GM12873 (cell line): ENCODE results near the gene PDZD2.

Experiments
- CTCF ChIP-seq: IDR thresholded peaks from 2 replicates; pipeline ENCODE4 v1.5.1; 2012; ENCODE audit warnings: low read depth, mild to moderate bottlenecking, moderate library complexity, low read length, control low read depth; ENCODE audit not compliant: insufficient read depth; ENCODE audit errors: missing control alignments

The PDZD2 gene

GRCh38 chr5:31754358-31754704 lies 115.4 kb downstream of the PDZD2 start:
- TF ChIP-seq CTCF, result no peak

- TF ChIP-seq CTCF, result no peak
Observed at GRCh38 chr5:31754741-31755675, 116.1 kb downstream of the PDZD2 start.

- no peak for TF ChIP-seq CTCF
Observed at GRCh38 chr5:31755676-31756230, 116.8 kb downstream of the PDZD2 start.

GRCh38 chr5:31757806-31758205 lies 118.9 kb downstream of the PDZD2 start:
- no peak for TF ChIP-seq CTCF

GRCh38 chr5:31758803-31759425 lies 120.0 kb downstream of the PDZD2 start:
- no peak for TF ChIP-seq CTCF

GRCh38 chr5:31759925-31760324 lies 121.0 kb downstream of the PDZD2 start:
- TF ChIP-seq CTCF, result no peak

- TF ChIP-seq CTCF, result no peak
Observed at GRCh38 chr5:31761877-31762276, 122.9 kb downstream of the PDZD2 start.
